ENCODE data around the gene WASF3. TPM values are rescaled to one million over a fixed set of nuclear protein-coding genes. Genes with fewer than 3 reads are reported as not detected.

Gene WASF3
- total RNA-seq, 2 donors from 2014 or later = 11.8 to 14.4 TPM

GRCh38 chr13:26710166-26710565, 152.7 kb downstream of the WASF3 start:
- Histone ChIP-seq H3K4me1 (no peaks in the 10 kb centered on the region), H3K9me3 (no peaks in the 10 kb centered on the region), H3K4me3 (no peak overlapping the region), H3K27ac (no peak overlapping the region), H3K36me3 (no peaks in the 10 kb centered on the region), H3K27me3 (no peaks in the 10 kb centered on the region)
- no peak for DNase-seq (ENCODE audit: low spot score)
- no peak for TF ChIP-seq CTCF (IDR thresholded peaks at IDR 0.05)

GRCh38 chr13:26711211-26711610, 153.7 kb downstream of the WASF3 start:
- H3K27me3 ChIP-seq = no peaks in the 10 kb centered on the region
- no peak for TF ChIP-seq CTCF (IDR thresholded peaks at IDR 0.05)
- no peak overlapping the region for H3K27ac ChIP-seq
- no peak overlapping the region for H3K4me3 ChIP-seq
- H3K9me3 ChIP-seq = no peaks in the 10 kb centered on the region
- DNase-seq (ENCODE audit: low spot score) = no peak
- no peaks in the 10 kb centered on the region for H3K36me3 ChIP-seq
- no peaks in the 10 kb centered on the region for H3K4me1 ChIP-seq

GRCh38 chr13:26713341-26713740, 155.9 kb downstream of the WASF3 start:
- Histone ChIP-seq H3K27ac (no peak overlapping the region), H3K27me3 (no peaks in the 10 kb centered on the region), H3K36me3 (no peaks in the 10 kb centered on the region), H3K4me1 (no peaks in the 10 kb centered on the region), H3K4me3 (no peak overlapping the region), H3K9me3 (no peaks in the 10 kb centered on the region)
- TF ChIP-seq CTCF (IDR thresholded peaks at IDR 0.05) = no peak
- peak; percentile 40 for DNase-seq (ENCODE audit: low spot score)

GRCh38 chr13:26716984-26717383, 159.5 kb downstream of the WASF3 start:
- H3K27ac ChIP-seq = no peak overlapping the region
- no peak for TF ChIP-seq CTCF (IDR thresholded peaks at IDR 0.05)

GRCh38 chr13:26718146-26718545, 160.7 kb downstream of the WASF3 start:
- DNase-seq (ENCODE audit: low spot score) = peak; percentile 5
- Histone ChIP-seq H3K9me3 (no peaks in the 10 kb centered on the region), H3K27ac (no peak overlapping the region), H3K4me3 (no peak overlapping the region), H3K27me3 (no peaks in the 10 kb centered on the region), H3K4me1 (no peaks in the 10 kb centered on the region), H3K36me3 (no peaks in the 10 kb centered on the region)
- TF ChIP-seq CTCF (IDR thresholded peaks at IDR 0.05) = no peak

More at GRCh38 chr13:26716984-26717383, 159.5 kb downstream of the WASF3 start:
- H3K27me3 ChIP-seq = no peaks in the 10 kb centered on the region
- no peaks in the 10 kb centered on the region for H3K9me3 ChIP-seq
- H3K4me1 ChIP-seq = no peaks in the 10 kb centered on the region
- peak; percentile 40 for DNase-seq (ENCODE audit: low spot score)
- no peak overlapping the region for H3K4me3 ChIP-seq
- no peaks in the 10 kb centered on the region for H3K36me3 ChIP-seq

- DNase-seq (ENCODE audit: low spot score) = no peak
- Histone ChIP-seq H3K4me3 (no peak overlapping the region), H3K9me3 (no peaks in the 10 kb centered on the region), H3K36me3 (no peaks in the 10 kb centered on the region), H3K27ac (no peak overlapping the region), H3K27me3 (no peaks in the 10 kb centered on the region), H3K4me1 (no peaks in the 10 kb centered on the region)
- TF ChIP-seq CTCF (IDR thresholded peaks at IDR 0.05) = no peak
These were observed 161.4 kb downstream of the WASF3 start for GRCh38 chr13:26718872-26719271.

All from right atrium auricular region (tissue), 2 donors.